ENCODE data around the gene U2SURP.

The U2SURP gene

GRCh38 chr3:143081844-143082778 lies 80.7 kb downstream of the U2SURP start:
- Histone ChIP-seq H3K9me3 (ENCODE audit: control insufficient read depth, low read length) (no peaks in the 10 kb centered on the region), H3K27me3 (ENCODE audit: control insufficient read depth, insufficient read depth, low read length, poor library complexity, severe bottlenecking) (no peaks in the 10 kb centered on the region), H3K4me1 (ENCODE audit: control insufficient read depth, insufficient read depth, low read length) (no peaks in the 10 kb centered on the region), H3K36me3 (ENCODE audit: control insufficient read depth, insufficient read depth, low read length) (no peaks in the 10 kb centered on the region), H3K4me3 (ENCODE audit: insufficient read depth, low read depth, low read length) (no peak overlapping the region), H3K27ac (ENCODE audit: insufficient read depth, low read depth, low read length, poor library complexity, severe bottlenecking) (no peak overlapping the region)
- 93 to 94% methylated on average over 18 to 19 of the region's 19 CpGs for WGBS, 2 experiments

GRCh38 chr3:143083781-143084180 lies 82.4 kb downstream of the U2SURP start:
- Histone ChIP-seq H3K9me3 (ENCODE audit: control insufficient read depth, low read length) (no peaks in the 10 kb centered on the region), H3K4me3 (ENCODE audit: insufficient read depth, low read depth, low read length) (no peak overlapping the region), H3K36me3 (ENCODE audit: control insufficient read depth, insufficient read depth, low read length) (no peaks in the 10 kb centered on the region), H3K4me1 (ENCODE audit: control insufficient read depth, insufficient read depth, low read length) (no peaks in the 10 kb centered on the region), H3K27me3 (ENCODE audit: control insufficient read depth, insufficient read depth, low read length, poor library complexity, severe bottlenecking) (no peaks in the 10 kb centered on the region), H3K27ac (ENCODE audit: insufficient read depth, low read depth, low read length, poor library complexity, severe bottlenecking) (no peak overlapping the region)
- WGBS, 2 experiments, result 93 to 94% methylated on average over 3 of the region's 3 CpGs

GRCh38 chr3:143084856-143085731 lies 83.7 kb downstream of the U2SURP start:
- no peaks in the 10 kb centered on the region for H3K4me1 ChIP-seq (ENCODE audit: control insufficient read depth, insufficient read depth, low read length)
- no peak overlapping the region for H3K4me3 ChIP-seq (ENCODE audit: insufficient read depth, low read depth, low read length)
- no peaks in the 10 kb centered on the region for H3K27me3 ChIP-seq (ENCODE audit: control insufficient read depth, insufficient read depth, low read length, poor library complexity, severe bottlenecking)
- 94 to 95% methylated on average over 16 of the region's 17 CpGs for WGBS, 2 experiments
- no peaks in the 10 kb centered on the region for H3K36me3 ChIP-seq (ENCODE audit: control insufficient read depth, insufficient read depth, low read length)
- H3K27ac ChIP-seq (ENCODE audit: insufficient read depth, low read depth, low read length, poor library complexity, severe bottlenecking), result no peak overlapping the region
- H3K9me3 ChIP-seq (ENCODE audit: control insufficient read depth, low read length), result no peaks in the 10 kb centered on the region

- Histone ChIP-seq H3K36me3 (ENCODE audit: control insufficient read depth, insufficient read depth, low read length) (no peaks in the 10 kb centered on the region), H3K4me1 (ENCODE audit: control insufficient read depth, insufficient read depth, low read length) (no peaks in the 10 kb centered on the region), H3K27me3 (ENCODE audit: control insufficient read depth, insufficient read depth, low read length, poor library complexity, severe bottlenecking) (no peaks in the 10 kb centered on the region), H3K27ac (ENCODE audit: insufficient read depth, low read depth, low read length, poor library complexity, severe bottlenecking) (no peak overlapping the region), H3K9me3 (ENCODE audit: control insufficient read depth, low read length) (no peaks in the 10 kb centered on the region), H3K4me3 (ENCODE audit: insufficient read depth, low read depth, low read length) (no peak overlapping the region)
- no CpG with 5 or more reads among the region's 1 CpG for WGBS, 2 experiments
Measured at GRCh38 chr3:143088835-143089234, 87.5 kb downstream of the U2SURP start.

- H3K27ac ChIP-seq (ENCODE audit: insufficient read depth, low read depth, low read length, poor library complexity, severe bottlenecking), result no peak overlapping the region
- H3K4me3 ChIP-seq (ENCODE audit: insufficient read depth, low read depth, low read length), result no peak overlapping the region
- 90 to 98% methylated on average over 1 to 3 of the region's 4 CpGs for WGBS, 2 experiments
- H3K4me1 ChIP-seq (ENCODE audit: control insufficient read depth, insufficient read depth, low read length), result no peaks in the 10 kb centered on the region
- H3K9me3 ChIP-seq (ENCODE audit: control insufficient read depth, low read length), result no peaks in the 10 kb centered on the region
- H3K36me3 ChIP-seq (ENCODE audit: control insufficient read depth, insufficient read depth, low read length), result no peaks in the 10 kb centered on the region
- no peaks in the 10 kb centered on the region for H3K27me3 ChIP-seq (ENCODE audit: control insufficient read depth, insufficient read depth, low read length, poor library complexity, severe bottlenecking)
Measured at GRCh38 chr3:143089965-143090364, 88.6 kb downstream of the U2SURP start.

GRCh38 chr3:143090486-143090885 lies 89.1 kb downstream of the U2SURP start:
- WGBS, 2 experiments, result 54 to 55% methylated on average over 5 of the region's 5 CpGs
- H3K4me1 ChIP-seq (ENCODE audit: control insufficient read depth, insufficient read depth, low read length), result no peaks in the 10 kb centered on the region
- no peaks in the 10 kb centered on the region for H3K9me3 ChIP-seq (ENCODE audit: control insufficient read depth, low read length)
- H3K27me3 ChIP-seq (ENCODE audit: control insufficient read depth, insufficient read depth, low read length, poor library complexity, severe bottlenecking), result no peaks in the 10 kb centered on the region
- no peaks in the 10 kb centered on the region for H3K36me3 ChIP-seq (ENCODE audit: control insufficient read depth, insufficient read depth, low read length)
- H3K27ac ChIP-seq (ENCODE audit: insufficient read depth, low read depth, low read length, poor library complexity, severe bottlenecking), result no peak overlapping the region
- no peak overlapping the region for H3K4me3 ChIP-seq (ENCODE audit: insufficient read depth, low read depth, low read length)

- Histone ChIP-seq H3K36me3 (ENCODE audit: control insufficient read depth, insufficient read depth, low read length) (no peaks in the 10 kb centered on the region), H3K27ac (ENCODE audit: insufficient read depth, low read depth, low read length, poor library complexity, severe bottlenecking) (no peak overlapping the region), H3K27me3 (ENCODE audit: control insufficient read depth, insufficient read depth, low read length, poor library complexity, severe bottlenecking) (no peaks in the 10 kb centered on the region), H3K4me1 (ENCODE audit: control insufficient read depth, insufficient read depth, low read length) (no peaks in the 10 kb centered on the region), H3K4me3 (ENCODE audit: insufficient read depth, low read depth, low read length) (no peak overlapping the region), H3K9me3 (ENCODE audit: control insufficient read depth, low read length) (no peaks in the 10 kb centered on the region)
- 92 to 97% methylated on average over 9 of the region's 9 CpGs for WGBS, 2 experiments
Measured at GRCh38 chr3:143090976-143091837, 89.8 kb downstream of the U2SURP start.

- Histone ChIP-seq H3K4me1 (ENCODE audit: control insufficient read depth, insufficient read depth, low read length) (no peaks in the 10 kb centered on the region), H3K4me3 (ENCODE audit: insufficient read depth, low read depth, low read length) (no peak overlapping the region), H3K9me3 (ENCODE audit: control insufficient read depth, low read length) (no peaks in the 10 kb centered on the region), H3K27me3 (ENCODE audit: control insufficient read depth, insufficient read depth, low read length, poor library complexity, severe bottlenecking) (no peaks in the 10 kb centered on the region), H3K36me3 (ENCODE audit: control insufficient read depth, insufficient read depth, low read length) (no peaks in the 10 kb centered on the region), H3K27ac (ENCODE audit: insufficient read depth, low read depth, low read length, poor library complexity, severe bottlenecking) (no peak overlapping the region)
- WGBS, 2 experiments, result 92 to 97% methylated on average over 1 of the region's 1 CpG
Measured at GRCh38 chr3:143092191-143092590, 90.8 kb downstream of the U2SURP start.

GRCh38 chr3:143095813-143096212 lies 94.4 kb downstream of the U2SURP start:
- Histone ChIP-seq H3K27ac (ENCODE audit: insufficient read depth, low read depth, low read length, poor library complexity, severe bottlenecking) (no peak overlapping the region), H3K4me3 (ENCODE audit: insufficient read depth, low read depth, low read length) (no peak overlapping the region), H3K36me3 (ENCODE audit: control insufficient read depth, insufficient read depth, low read length) (no peaks in the 10 kb centered on the region), H3K9me3 (ENCODE audit: control insufficient read depth, low read length) (no peaks in the 10 kb centered on the region), H3K4me1 (ENCODE audit: control insufficient read depth, insufficient read depth, low read length) (no peaks in the 10 kb centered on the region), H3K27me3 (ENCODE audit: control insufficient read depth, insufficient read depth, low read length, poor library complexity, severe bottlenecking) (no peaks in the 10 kb centered on the region)
- 90 to 91% methylated on average over 2 of the region's 2 CpGs for WGBS, 2 experiments

Data from ectodermal cell (in vitro differentiated cells).